ENCODE data around the gene MYO7B.
A peak's percentile ranks its signal among the peaks of the same experiment; 100 is the strongest.

The MYO7B gene

GRCh38 chr2:127670055-127670956 lies 134.8 kb downstream of the MYO7B start:
- no peak for DNase-seq

- DNase-seq, result no peak
Measured at GRCh38 chr2:127670957-127671290, 135.4 kb downstream of the MYO7B start.

- no peak for DNase-seq
Measured at GRCh38 chr2:127671557-127672302, 136.2 kb downstream of the MYO7B start.

- DNase-seq, result no peak
Measured at GRCh38 chr2:127672341-127673224, 137.1 kb downstream of the MYO7B start.

- no peak for DNase-seq
Measured at GRCh38 chr2:127673291-127674069, 138.0 kb downstream of the MYO7B start.

GRCh38 chr2:127674241-127675209 lies 139.0 kb downstream of the MYO7B start:
- DNase-seq, result no peak

GRCh38 chr2:127675331-127676261 lies 140.1 kb downstream of the MYO7B start, which contains the start of gene LIMS2:
Gene LIMS2 (minus strand): TSS chr2:127675530. CDS start chr2:127675024, 506 bp downstream.
- DNase-seq, result no peak

- DNase-seq, result no peak
Measured at GRCh38 chr2:127676906-127677305, 141.4 kb downstream of the MYO7B start.

- DNase-seq, result no peak
Measured at GRCh38 chr2:127678531-127678930, 143.0 kb downstream of the MYO7B start.

GRCh38 chr2:127678991-127679390 lies 143.5 kb downstream of the MYO7B start:
- no peak for DNase-seq

GRCh38 chr2:127679680-127680361 lies 144.3 kb downstream of the MYO7B start:
- DNase-seq, result no peak

GRCh38 chr2:127680706-127681287 lies 145.3 kb downstream of the MYO7B start:
- no peak for DNase-seq

GRCh38 chr2:127681288-127681804 lies 145.9 kb downstream of the MYO7B start:
- peak in 1 of 2 experiments; percentile 36 for DNase-seq

- no peak for DNase-seq
Measured at GRCh38 chr2:127681976-127682857, 146.7 kb downstream of the MYO7B start.

GRCh38 chr2:127683056-127683455 lies 147.6 kb downstream of the MYO7B start:
- DNase-seq, result no peak

- DNase-seq, result no peak
Measured at GRCh38 chr2:127683757-127684156, 148.3 kb downstream of the MYO7B start.

- DNase-seq, result no peak
Measured at GRCh38 chr2:127685410-127686080, 150.1 kb downstream of the MYO7B start.
